ENCODE measurements around the gene MTA3.

MTA3 gene

DNA sequence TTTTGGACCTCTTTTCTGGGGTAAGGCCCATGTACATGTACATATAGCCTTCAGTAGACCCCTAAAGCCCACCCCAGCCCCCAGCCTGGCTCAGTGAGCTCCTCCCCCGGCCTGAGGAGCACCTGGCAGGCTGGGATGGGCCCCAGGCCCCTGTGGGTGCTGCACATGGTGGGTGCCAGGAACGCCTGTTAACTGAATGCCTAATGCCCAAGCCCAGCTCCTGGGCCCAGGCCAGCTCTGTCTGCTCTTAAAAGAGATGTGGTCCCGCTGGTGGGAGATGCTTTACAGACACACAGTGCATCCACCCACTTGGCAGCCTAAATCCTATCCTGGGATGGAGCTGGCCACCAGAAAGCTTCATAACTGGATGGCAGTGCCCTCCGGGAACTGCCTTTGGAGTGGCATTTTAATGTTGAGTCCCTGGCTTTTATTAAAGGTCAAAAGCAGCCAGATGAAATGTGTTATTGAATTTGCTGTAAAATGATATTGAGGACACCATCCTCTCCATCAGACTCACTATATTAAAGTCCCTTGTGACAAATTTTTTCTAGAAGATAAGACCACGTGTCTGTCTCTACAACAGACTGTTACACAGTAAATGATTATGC is 203.2 kb downstream of the MTA3 start:
- TF ChIP-seq TAF1 (IDR thresholded peaks at IDR 0.05; ENCODE audit: borderline replicate concordance, low read depth, low read length), result no peak
- no peak for TF ChIP-seq POLR2AphosphoS5 (IDR thresholded peaks at IDR 0.05; ENCODE audit: low read depth, low read length)
- no peak for TF ChIP-seq POLR2A (IDR thresholded peaks at IDR 0.05; ENCODE audit: low read depth, low read length)
- FAIRE-seq, result no peak
- no peak for DNase-seq (ENCODE audit: insufficient read length)

GRCh38 chr2:42775186-42775585 is 206.8 kb downstream of the MTA3 start:
- DNase-seq (ENCODE audit: insufficient read length) (no peak), FAIRE-seq (peak; percentile 79)
- TF ChIP-seq TAF1 (IDR thresholded peaks at IDR 0.05; ENCODE audit: borderline replicate concordance, low read depth, low read length) (no peak), POLR2AphosphoS5 (IDR thresholded peaks at IDR 0.05; ENCODE audit: low read depth, low read length) (no peak), POLR2A (IDR thresholded peaks at IDR 0.05; ENCODE audit: low read depth, low read length) (no peak)

- no peak for TF ChIP-seq POLR2AphosphoS5 (IDR thresholded peaks at IDR 0.05; ENCODE audit: low read depth, low read length)
- TF ChIP-seq TAF1 (IDR thresholded peaks at IDR 0.05; ENCODE audit: borderline replicate concordance, low read depth, low read length), result no peak
- no peak for TF ChIP-seq POLR2A (IDR thresholded peaks at IDR 0.05; ENCODE audit: low read depth, low read length)
- DNase-seq (ENCODE audit: insufficient read length), result no peak
- peak; percentile 57 for FAIRE-seq
Measured at GRCh38 chr2:42775810-42776209, 207.4 kb downstream of the MTA3 start.

GRCh38 chr2:42777883-42778805 is 209.7 kb downstream of the MTA3 start:
- FAIRE-seq, result no peak

GRCh38 chr2:42781181-42781580 is 212.7 kb downstream of the MTA3 start:
- DNase-seq (ENCODE audit: insufficient read length) (no peak), FAIRE-seq (no peak)
- no peak for TF ChIP-seq POLR2AphosphoS5 (IDR thresholded peaks at IDR 0.05; ENCODE audit: low read depth, low read length)

More at GRCh38 chr2:42777883-42778805, 209.7 kb downstream of the MTA3 start:
- no peak for DNase-seq (ENCODE audit: insufficient read length)
- TF ChIP-seq TAF1 (IDR thresholded peaks at IDR 0.05; ENCODE audit: borderline replicate concordance, low read depth, low read length) (no peak), POLR2A (IDR thresholded peaks at IDR 0.05; ENCODE audit: low read depth, low read length) (no peak), POLR2AphosphoS5 (IDR thresholded peaks at IDR 0.05; ENCODE audit: low read depth, low read length) (no peak)

DNA sequence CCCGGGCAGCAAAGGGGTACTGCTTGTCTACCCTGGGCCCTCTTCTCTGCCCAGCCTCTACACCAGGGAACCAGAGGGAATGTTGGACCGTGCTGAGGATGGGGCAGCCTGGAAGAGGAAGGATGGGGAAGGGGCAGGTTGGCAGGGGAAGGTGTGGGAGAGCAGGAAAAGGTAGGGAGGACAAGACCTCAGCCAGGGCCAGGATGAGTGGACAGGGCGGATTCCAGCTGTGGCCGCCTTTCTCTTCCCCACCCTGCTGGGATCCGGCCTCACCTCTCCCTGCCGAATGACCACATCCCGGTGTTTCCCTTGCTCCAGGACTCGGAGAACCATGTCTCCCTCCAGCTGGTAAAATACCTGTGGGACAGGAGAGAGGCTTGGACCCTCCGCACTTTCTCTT is 215.1 kb downstream of the MTA3 start:
- TF ChIP-seq TAF1 (IDR thresholded peaks at IDR 0.05; ENCODE audit: borderline replicate concordance, low read depth, low read length), result no peak
- TF ChIP-seq POLR2A (IDR thresholded peaks at IDR 0.05; ENCODE audit: low read depth, low read length), result no peak
- no peak for TF ChIP-seq POLR2AphosphoS5 (IDR thresholded peaks at IDR 0.05; ENCODE audit: low read depth, low read length)
- DNase-seq (ENCODE audit: insufficient read length) (no peak), FAIRE-seq (no peak)

- FAIRE-seq (no peak), DNase-seq (ENCODE audit: insufficient read length) (no peak)
- no peak for TF ChIP-seq TAF1 (IDR thresholded peaks at IDR 0.05; ENCODE audit: borderline replicate concordance, low read depth, low read length)
- TF ChIP-seq POLR2A (IDR thresholded peaks at IDR 0.05; ENCODE audit: low read depth, low read length), result no peak
- no peak for TF ChIP-seq POLR2AphosphoS5 (IDR thresholded peaks at IDR 0.05; ENCODE audit: low read depth, low read length)
Measured at GRCh38 chr2:42784204-42784880, 215.9 kb downstream of the MTA3 start.

- FAIRE-seq (no peak), DNase-seq (ENCODE audit: insufficient read length) (no peak)
- TF ChIP-seq POLR2AphosphoS5 (IDR thresholded peaks at IDR 0.05; ENCODE audit: low read depth, low read length), result no peak
- no peak for TF ChIP-seq POLR2A (IDR thresholded peaks at IDR 0.05; ENCODE audit: low read depth, low read length)
- TF ChIP-seq TAF1 (IDR thresholded peaks at IDR 0.05; ENCODE audit: borderline replicate concordance, low read depth, low read length), result no peak
Measured at GRCh38 chr2:42786561-42787345, 218.3 kb downstream of the MTA3 start.

- DNase-seq (ENCODE audit: insufficient read length) (no peak), FAIRE-seq (no peak)
- TF ChIP-seq TAF1 (IDR thresholded peaks at IDR 0.05; ENCODE audit: borderline replicate concordance, low read depth, low read length) (no peak), POLR2AphosphoS5 (IDR thresholded peaks at IDR 0.05; ENCODE audit: low read depth, low read length) (no peak), POLR2A (IDR thresholded peaks at IDR 0.05; ENCODE audit: low read depth, low read length) (no peak)
Measured at GRCh38 chr2:42787424-42787787, 219.0 kb downstream of the MTA3 start.

- TF ChIP-seq POLR2A (IDR thresholded peaks at IDR 0.05; ENCODE audit: low read depth, low read length), result no peak
- TF ChIP-seq TAF1 (IDR thresholded peaks at IDR 0.05; ENCODE audit: borderline replicate concordance, low read depth, low read length), result no peak
- TF ChIP-seq POLR2AphosphoS5 (IDR thresholded peaks at IDR 0.05; ENCODE audit: low read depth, low read length), result no peak
- DNase-seq (ENCODE audit: insufficient read length) (no peak), FAIRE-seq (peak; percentile 40)
Measured at GRCh38 chr2:42787788-42788477, 219.5 kb downstream of the MTA3 start.

DNA sequence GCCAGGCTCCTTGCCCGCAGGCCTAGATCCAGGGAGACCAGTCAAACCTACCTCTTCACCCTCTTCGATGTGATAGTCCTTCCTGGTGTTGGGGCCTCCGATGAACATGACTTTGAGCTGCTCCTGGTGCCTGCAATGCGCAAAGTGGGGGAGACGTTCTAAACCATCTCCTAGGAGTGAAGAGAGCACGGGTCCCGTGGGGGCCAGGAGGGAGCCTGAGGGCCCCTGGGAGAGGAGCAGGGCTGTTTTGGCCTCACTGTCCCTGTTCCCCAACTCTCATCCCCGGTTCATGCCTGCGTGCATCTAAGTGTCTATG is 220.0 kb downstream of the MTA3 start:
- FAIRE-seq (no peak), DNase-seq (ENCODE audit: insufficient read length) (no peak)
- TF ChIP-seq TAF1 (IDR thresholded peaks at IDR 0.05; ENCODE audit: borderline replicate concordance, low read depth, low read length) (no peak), POLR2AphosphoS5 (IDR thresholded peaks at IDR 0.05; ENCODE audit: low read depth, low read length) (no peak), POLR2A (IDR thresholded peaks at IDR 0.05; ENCODE audit: low read depth, low read length) (no peak)
